GM10847 (cell line): ENCODE data around the gene LRRC3.

Source experiments
- POLR2A ChIP-seq: IDR thresholded peaks from 2 replicates; pipeline ENCODE4 v1.6.1; 2011; ENCODE audit not compliant: insufficient read length; ENCODE audit errors: extremely low read depth

Gene LRRC3

DNA sequence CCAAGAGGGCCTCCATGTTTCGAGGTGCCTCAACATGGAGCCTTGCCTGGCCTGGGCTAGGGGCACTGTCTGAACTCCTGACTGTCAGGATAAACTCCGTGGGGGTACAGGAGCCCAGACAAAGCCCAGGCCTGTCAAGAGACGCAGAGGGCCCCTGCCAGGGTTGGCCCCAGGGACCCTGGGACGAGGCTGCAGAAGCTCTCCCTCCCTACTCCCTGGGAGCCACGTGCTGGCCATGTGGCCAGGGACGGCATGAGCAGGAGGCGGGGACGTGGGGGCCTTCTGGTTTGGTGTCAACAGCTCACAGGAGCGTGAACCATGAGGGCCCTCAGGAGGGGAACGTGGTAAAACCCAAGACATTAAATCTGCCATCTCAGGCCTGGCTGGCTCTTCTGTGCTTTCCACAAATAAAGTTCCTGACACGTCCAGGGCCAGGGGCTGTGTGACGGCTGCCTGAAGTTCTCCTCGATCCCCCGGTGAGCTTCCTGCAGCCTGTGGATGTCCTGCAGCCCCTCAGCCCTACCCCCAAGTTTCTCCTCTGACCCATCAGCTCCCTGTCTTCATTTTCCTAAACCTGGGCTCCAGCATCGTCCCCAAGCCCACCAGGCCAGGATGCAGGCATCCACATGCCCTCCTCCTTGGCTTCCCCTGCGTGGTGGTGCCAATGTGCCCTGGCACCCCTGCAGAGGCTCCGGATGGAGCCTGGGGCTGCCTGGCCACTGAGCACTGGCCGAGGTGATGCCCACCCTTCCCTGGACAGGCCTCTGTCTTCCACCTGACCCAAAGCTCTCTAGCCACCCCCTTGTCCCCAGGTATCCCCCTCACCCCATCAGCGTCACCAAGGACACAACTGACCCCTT is 12.8 kb upstream of the LRRC3 start:
- no peak for TF ChIP-seq POLR2A

DNA sequence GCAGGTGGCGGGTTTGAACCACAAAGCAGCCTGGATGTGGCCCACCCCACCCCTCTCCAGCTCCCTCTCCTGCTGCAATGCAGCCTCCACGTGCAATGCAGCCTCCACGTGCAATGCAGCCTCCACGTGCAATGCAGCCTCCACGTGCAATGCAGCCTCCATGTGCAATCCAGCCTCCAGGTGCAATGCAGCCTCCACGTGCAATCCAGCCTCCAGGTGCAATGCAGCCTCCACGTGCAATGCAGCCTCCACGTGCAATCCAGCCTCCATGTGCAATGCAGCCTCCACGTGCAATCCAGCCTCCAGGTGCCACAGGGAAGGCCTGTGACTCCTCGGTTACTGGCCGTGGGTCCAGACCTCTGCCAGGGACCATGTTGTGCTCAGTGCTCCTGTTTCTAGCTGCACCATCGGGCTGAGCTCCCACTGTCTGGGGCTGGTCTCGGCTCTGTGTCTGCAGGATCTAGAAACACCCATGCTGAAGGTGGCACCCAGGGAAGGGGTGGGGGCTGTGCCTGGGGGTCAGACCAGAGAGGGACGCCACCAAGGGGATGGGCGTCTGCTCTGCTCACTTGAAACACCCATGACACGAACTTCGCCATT is 11.9 kb upstream of the LRRC3 start:
- no peak for TF ChIP-seq POLR2A

DNA sequence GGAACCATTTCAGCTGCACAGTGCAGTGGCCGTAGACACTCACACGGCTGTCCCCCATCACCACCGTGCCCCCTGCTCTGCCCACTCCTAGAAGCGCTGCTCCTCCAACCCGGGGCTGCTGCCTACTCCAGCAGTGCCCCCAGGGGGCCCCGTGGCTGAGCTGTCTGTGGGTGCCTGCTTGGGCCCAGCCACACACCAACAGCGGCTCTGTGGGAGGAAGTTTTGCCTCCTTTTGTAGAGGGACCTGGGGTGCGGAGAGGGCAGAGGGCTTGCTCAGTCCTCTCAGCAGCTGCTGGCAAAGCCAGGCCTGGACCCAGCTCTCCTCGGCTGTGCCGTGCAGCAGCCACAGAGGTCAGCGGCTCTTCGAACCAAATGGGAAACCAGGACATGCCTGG is 11.4 kb upstream of the LRRC3 start:
- no peak for TF ChIP-seq POLR2A

DNA sequence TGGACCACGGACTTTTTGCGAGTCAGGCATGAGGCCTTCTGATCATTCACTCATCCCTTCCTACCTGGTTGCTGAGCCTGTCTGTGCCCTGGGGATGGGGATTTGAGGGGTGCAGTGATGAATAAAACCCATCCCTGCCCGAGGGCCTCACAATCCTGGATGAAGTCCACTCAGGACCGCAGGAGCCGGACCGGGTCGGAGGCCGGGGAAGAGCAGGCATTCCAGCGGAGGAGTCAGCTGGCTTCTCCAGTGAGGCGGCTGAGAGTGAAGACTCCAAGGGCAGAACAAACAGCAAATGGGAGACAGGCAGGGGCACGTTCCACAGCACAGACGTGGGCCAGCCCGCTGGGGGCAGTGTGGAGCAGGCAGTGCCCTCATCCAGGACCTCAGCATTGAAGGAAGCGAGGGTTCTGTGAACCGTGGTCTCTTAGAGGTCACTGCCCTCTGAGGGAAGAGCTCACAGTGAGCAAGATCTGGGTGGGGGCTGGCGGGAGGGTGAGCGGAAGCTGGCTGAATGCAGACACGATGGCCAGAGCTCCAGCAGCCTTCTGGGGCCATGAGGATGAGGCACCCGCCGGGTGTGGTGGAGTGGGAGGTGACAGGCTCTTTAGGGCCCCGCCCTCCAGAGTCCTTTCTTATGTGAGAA is 10.9 kb upstream of the LRRC3 start:
- TF ChIP-seq POLR2A = no peak

DNA sequence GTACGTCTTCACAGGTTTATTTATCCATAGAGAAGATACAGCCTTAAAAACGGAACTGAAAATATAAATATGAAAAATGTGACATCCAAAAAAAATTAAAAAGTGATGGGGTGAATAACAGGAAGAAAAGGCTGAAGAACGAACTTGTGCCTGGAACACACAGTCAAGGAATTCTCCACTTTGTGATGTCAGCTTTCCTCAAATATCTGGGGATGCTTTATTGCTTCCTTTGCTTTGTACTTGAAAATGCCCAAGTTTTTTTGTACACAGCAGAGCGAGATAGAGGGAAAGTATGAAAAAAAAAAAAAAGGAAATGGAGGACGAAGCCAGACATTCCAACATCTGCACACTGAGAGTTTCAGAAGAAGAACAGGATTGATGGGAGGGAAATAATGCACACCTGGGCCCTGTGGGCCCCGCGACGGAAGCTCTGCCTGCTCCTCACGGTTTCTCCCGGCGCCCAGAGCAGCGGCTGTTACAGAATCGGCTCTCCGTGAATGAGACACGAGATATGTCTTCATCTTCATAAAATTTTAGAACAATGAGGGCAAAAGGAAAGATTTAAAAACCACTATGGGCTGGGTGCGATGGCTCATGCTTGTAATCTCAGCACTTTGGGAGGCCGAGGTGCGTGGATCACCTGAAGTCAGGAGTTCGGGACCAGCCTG is 10.0 kb upstream of the LRRC3 start:
- no peak for TF ChIP-seq POLR2A

DNA sequence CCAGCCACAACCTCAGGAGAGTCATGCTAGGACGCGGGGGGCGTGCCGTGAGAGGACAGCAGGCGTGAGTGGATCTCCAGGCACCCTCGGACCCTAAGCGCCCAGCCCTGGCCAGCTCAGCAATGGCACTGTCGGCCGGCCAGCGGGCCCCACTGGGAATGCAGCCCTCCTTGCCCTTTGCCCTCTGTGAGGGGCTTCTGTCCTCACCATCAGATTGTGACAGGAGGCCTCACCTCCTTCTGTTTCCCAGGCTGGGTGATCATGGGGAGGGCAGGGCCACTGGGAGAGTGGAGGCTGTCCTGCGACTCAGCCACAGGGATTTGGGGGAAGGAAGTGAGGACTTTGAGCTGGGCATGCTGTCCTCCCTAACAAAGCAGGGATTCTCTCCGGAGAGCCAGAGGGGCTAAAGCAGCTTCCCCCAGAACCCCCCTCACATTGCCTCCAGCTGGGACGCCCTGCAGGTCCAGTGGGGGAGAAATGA is 6.6 kb upstream of the LRRC3 start:
- no peak for TF ChIP-seq POLR2A

DNA sequence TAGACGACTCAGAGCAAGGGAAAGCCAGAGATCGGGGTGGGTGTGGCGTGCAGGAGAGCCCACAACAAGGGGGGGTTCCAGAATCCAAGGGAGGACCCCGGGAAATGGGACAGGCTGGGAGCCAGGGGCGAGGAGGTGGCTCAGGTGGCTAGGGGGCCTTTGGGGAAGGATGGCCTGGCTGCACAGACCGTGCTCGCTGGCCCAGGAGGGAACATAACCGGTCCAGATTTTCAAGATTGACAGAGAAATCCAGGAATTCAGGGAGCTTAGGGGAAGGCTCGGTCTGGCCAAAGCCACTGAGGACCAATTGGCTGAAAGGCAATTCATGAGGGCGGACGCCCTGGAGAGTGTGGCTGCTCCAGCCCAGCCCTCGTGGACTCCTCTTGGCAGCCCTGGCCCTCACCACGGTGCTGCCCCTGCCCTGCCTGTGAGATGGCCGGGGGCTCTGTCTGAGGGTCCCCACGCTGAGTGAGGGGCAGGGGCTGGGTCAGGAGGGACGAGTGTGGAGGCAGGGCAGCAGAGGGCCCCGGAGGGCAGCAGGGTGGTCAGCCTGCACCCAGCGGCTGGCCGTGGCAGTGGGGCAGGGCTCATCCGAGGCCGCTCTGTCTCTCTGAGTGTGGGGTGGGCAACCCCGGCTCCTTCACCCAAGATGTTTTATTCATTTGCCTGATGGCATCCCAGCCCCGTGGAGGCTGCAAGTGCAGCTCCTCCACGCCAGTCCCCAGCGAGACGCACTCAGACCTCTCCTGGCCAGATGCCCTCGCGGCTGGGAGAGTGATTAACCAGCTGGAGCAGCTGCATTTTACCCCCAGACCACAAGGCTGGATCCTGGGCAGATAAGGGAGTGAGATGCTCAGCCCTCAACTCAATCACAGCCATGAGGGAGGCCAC is 5.6 kb upstream of the LRRC3 start:
- no peak for TF ChIP-seq POLR2A

DNA sequence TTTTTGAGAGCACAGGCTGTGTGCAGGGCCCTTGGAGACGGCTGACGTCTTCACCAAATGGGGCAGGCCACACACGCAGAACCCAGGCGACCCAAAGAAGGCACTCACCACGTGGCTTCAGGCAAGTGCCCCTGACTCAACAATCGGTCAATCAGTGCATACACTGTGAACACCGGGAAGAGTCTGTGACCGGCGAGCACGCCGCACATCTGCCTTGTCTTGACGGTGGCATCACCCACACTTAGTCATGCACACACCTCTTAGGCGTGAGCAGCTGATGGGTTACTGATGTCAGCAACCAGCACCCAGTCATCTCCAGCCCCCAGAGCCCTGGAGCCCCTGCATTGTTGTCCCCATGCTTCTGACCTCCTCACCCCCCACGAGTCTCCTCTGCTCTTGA is 4.9 kb upstream of the LRRC3 start:
- TF ChIP-seq POLR2A = no peak

DNA sequence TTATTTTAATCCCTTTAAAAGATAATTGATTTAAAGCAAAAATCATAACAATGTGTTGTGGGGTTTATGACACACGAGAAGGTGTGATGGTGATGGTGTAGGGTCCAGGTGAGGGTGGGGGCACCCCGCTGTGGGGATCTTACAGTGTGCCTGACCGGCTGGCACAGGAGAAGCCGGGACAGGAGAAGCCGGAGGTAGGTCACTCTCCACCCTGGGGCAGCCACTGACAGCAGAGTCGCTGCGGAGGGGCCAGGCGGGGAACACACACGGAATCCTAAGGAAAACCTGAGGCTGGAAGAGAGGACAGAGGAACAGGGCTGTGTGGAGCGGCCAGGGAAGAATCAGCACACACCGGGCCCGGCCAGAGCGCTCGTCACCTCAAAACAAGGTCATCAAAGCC is 4.3 kb upstream of the LRRC3 start:
- TF ChIP-seq POLR2A = no peak

DNA sequence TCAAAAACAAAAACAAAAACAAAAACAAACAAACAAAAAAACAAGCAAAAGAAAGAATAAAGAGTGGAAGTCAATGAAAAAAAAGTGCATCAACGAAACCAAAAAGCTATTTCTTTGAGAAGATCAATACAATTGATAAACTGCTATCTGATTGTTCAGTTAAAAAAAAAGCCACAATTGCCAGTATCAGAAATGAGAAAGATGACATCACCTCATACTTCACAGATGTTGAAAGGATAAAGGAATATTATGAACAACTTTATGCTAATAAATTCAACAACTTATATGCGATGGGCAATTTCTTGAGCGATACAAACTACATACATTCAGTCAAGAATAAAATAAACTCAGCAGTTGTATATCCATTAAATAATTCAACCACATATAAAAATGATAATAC is 2.2 kb upstream of the LRRC3 start:
- TF ChIP-seq POLR2A = no peak

DNA sequence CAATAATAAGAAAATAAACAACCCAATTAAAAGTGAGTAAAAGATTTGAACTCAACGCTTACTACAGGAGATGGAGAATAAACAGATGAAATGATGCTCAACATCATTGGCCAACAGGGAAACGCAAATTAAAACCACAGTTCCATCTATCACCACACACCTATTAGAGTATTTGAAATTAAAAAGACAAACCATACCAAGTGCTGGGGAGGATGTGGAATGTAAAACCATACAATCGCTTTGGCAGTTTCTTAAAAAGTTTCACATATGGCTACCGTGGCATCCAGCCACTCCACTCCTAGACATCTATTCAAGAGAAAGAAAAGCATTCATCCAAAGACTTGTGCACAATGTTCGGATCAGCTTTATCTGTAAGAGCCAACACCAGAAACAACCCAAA is 1.3 kb upstream of the LRRC3 start:
- TF ChIP-seq POLR2A = no peak

DNA sequence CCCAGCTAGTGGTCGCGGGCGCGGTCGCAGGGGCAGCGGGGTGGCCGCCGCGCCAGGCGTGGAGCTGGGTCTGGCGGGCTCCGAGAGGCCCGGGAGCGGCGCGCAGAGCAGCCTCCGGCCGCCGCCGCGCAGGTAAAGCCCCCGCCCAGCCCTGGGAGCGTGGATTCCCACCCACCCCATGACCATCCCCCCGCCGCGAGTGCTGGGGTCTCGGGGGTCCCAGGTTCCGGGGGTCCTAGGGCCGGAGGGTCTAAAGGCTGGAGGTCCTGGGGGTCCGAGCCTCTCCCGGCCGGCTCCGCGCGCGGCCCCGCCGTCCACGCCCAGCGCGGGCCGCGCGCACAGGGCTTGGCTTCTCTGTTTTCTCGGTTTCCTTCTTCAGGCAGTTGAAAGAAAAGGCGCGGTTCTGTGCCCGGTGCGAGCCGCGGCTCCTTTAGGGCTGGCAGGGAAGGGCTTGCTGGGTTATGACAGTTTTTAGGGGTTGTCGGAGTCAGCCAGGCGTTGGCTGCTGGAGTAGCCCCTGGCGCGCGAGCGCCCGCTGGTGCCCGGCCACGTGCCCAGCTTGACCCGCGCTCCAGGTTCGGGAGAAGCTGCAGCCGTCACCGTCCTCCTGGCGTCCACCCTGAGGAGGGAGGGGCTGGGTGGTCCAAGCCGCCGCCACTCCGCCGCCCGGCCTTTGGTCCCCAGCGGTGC is 359 bp downstream of the LRRC3 start:
- TF ChIP-seq POLR2A = no peak

DNA sequence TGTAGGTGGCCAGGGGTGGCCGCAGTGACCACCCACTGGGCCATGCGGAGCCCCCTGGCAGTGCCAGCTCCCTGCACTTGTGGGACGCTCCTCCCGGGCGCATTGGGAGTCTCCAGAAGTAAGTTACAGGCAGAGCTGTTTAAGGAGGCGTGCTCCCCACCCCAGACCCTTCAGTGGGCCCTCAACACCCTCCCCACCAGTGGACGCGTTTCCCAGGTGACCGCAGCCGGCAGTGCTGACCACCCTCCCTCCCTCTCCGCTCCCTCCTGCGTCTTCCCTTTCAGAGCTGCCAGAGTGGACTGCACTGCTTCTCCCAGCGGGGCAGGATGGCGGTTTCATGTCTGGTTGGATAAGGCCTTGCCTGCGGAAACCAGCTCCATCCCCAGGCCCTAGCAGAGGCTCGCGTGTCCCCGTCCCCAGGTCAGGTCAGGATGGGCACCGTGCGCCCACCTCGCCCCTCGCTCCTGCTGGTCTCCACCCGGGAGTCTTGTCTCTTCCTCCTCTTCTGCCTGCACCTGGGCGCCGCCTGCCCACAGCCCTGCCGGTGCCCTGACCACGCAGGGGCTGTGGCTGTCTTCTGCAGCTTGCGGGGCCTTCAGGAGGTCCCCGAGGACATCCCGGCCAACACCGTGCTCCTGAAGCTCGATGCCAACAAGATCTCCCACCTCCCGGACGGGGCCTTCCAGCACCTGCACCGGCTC is 1.1 kb downstream of the LRRC3 start:
- no peak for TF ChIP-seq POLR2A
